ENCODE data around the gene HPGDS.

GRCh38 chr4:94285666-94286065 lies 57.0 kb downstream of the HPGDS start:
- TF ChIP-seq EZH2 (IDR thresholded peaks at IDR 0.05; ENCODE audit: insufficient read depth, poor library complexity, severe bottlenecking) (no peak), EZH2phosphoT487 (IDR thresholded peaks at IDR 0.05; ENCODE audit: insufficient read depth, low read depth) (no peak)

Data from GM23248 (cell line).